Keratinocyte (primary cell): ENCODE results near the gene GLTP.

Experiments
- CTCF ChIP-seq, 3 experiments: IDR thresholded peaks in 1 of 3; conservative IDR thresholded peaks in 1 of 3; optimal IDR thresholded peaks in 1 of 3; 2 replicates in 2 of 3; 3 replicates in 1 of 3; pipeline versions ENCODE3 to v1.5.1; 2011; ENCODE audit warnings: low read length in 3 of 3, mild to moderate bottlenecking in 3 of 3, moderate library complexity in 2 of 3, control low read depth in 1 of 3, inconsistent platforms in 1 of 3; ENCODE audit not compliant: insufficient read depth in 2 of 3; ENCODE audit errors: extremely low read depth in 1 of 3
- EZH2 ChIP-seq: IDR thresholded peaks from one replicate; pipeline ENCODE4 v1.6.1; 2012; ENCODE audit warnings: inconsistent platforms, mild to moderate bottlenecking, low read length, moderate library complexity

DNA sequence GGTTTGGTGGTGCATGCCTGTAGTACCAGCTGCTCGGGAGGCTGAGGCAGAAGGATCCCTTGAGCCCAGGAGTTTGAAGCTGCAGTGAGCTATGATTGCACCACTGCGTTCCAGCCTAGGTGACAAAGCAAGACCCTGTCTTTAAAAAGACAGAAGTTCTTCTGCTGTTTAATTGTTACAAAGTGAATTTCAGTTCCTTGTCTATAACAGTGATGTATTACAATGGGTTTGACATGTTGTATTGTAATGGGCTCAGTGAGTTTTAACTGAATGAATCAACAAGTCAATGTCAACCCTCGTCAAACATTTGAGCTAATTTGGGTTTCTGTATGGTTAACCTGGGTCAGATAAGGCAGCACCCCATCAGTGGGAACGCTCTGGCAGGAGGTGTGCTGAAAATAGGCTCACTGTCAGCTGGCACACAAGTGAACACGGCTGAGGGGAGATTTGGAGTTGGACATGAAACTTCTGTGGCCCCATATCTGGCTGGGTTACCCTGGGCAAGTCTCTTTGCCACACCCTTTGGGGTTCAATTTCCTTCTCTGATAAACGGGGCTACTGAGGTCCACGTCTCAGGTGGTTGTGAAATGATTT, 33.1 kb downstream of the GLTP start:
- TF ChIP-seq CTCF (optimal IDR thresholded peaks at IDR 0.05 in 1 of 3, IDR thresholded peaks at IDR 0.05 in 1 of 3, conservative IDR thresholded peaks at IDR 0.05 in 1 of 3; ENCODE audit: extremely low read depth in 1 of 3, insufficient read depth in 2 of 3, low read length in 3 of 3): no peak
- no peak for TF ChIP-seq EZH2
